Stimulated activated naive CD4-positive, alpha-beta T cell treated with Interleukin-2 at 50 U/mL for 16 hours (primary cell): ENCODE data around the gene CNTNAP2.

Experiments
- DNase-seq: peaks from one replicate; lab custom pipeline; 2025; lab: John Stamatoyannopoulos, UW

CNTNAP2 gene

GRCh38 chr7:148105853-148106252 is 1989.3 kb downstream of the CNTNAP2 start:
- no peak for DNase-seq

- no peak for DNase-seq
Measured at GRCh38 chr7:148107443-148108127, 1991.0 kb downstream of the CNTNAP2 start.

- no peak for DNase-seq
Measured at GRCh38 chr7:148108381-148108780, 1991.8 kb downstream of the CNTNAP2 start.

GRCh38 chr7:148110097-148110868 is 1993.7 kb downstream of the CNTNAP2 start:
- no peak for DNase-seq

- no peak for DNase-seq
Measured at GRCh38 chr7:148114804-148115203, 1998.2 kb downstream of the CNTNAP2 start.

- DNase-seq, result no peak
Measured at GRCh38 chr7:148115308-148115707, 1998.7 kb downstream of the CNTNAP2 start.

GRCh38 chr7:148116195-148116594 is 1999.6 kb downstream of the CNTNAP2 start:
- no peak for DNase-seq

- DNase-seq, result no peak
Measured at GRCh38 chr7:148116829-148117403, 2000.3 kb downstream of the CNTNAP2 start.

GRCh38 chr7:148118371-148118770 is 2001.8 kb downstream of the CNTNAP2 start:
- DNase-seq, result no peak

GRCh38 chr7:148121401-148121800 is 2004.8 kb downstream of the CNTNAP2 start:
- DNase-seq, result no peak

GRCh38 chr7:148121847-148122246 is 2005.2 kb downstream of the CNTNAP2 start:
- no peak for DNase-seq

- DNase-seq, result no peak
Measured at GRCh38 chr7:148124477-148124876, 2007.9 kb downstream of the CNTNAP2 start.

GRCh38 chr7:148127374-148127773 is 2010.8 kb downstream of the CNTNAP2 start:
- DNase-seq, result no peak

- no peak for DNase-seq
Measured at GRCh38 chr7:148129023-148129422, 2012.4 kb downstream of the CNTNAP2 start.

GRCh38 chr7:148135116-148135515 is 2018.5 kb downstream of the CNTNAP2 start:
- DNase-seq, result no peak

- no peak for DNase-seq
Measured at GRCh38 chr7:148135997-148136396, 2019.4 kb downstream of the CNTNAP2 start.

GRCh38 chr7:148142660-148143248 is 2026.2 kb downstream of the CNTNAP2 start:
- no peak for DNase-seq

GRCh38 chr7:148144827-148145226 is 2028.2 kb downstream of the CNTNAP2 start:
- no peak for DNase-seq

- no peak for DNase-seq
Measured at GRCh38 chr7:148146346-148146745, 2029.7 kb downstream of the CNTNAP2 start.

GRCh38 chr7:148147438-148147837 is 2030.8 kb downstream of the CNTNAP2 start:
- DNase-seq, result no peak

- no peak for DNase-seq
Measured at GRCh38 chr7:148148456-148148855, 2031.9 kb downstream of the CNTNAP2 start.

- no peak for DNase-seq
Measured at GRCh38 chr7:148149730-148150129, 2033.1 kb downstream of the CNTNAP2 start.

- DNase-seq, result no peak
Measured at GRCh38 chr7:148151778-148152177, 2035.2 kb downstream of the CNTNAP2 start.
